ENCODE measurements around the gene ANKRD40.

ANKRD40 gene

DNA sequence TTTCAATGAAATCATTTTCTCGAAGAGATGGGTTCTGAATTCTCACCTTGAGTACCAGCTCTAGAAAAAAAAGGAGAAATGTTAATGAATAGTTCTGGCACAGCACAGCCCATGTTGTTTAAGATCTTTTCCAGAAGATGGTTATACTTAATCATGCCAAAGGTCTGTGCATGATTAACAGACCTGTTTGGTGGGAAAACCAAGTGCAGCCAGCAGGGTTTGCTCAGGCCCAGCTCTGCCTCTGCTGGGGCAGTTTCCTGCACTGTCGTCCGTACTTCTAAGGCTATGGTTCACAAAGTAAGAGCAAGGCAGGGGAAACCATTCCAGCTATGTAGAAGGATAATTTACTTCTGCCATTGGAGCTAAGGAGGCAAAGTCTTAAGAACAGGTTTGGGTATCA is 10.7 kb downstream of the ANKRD40 start (continued):
- TF ChIP-seq, protein P1, sequence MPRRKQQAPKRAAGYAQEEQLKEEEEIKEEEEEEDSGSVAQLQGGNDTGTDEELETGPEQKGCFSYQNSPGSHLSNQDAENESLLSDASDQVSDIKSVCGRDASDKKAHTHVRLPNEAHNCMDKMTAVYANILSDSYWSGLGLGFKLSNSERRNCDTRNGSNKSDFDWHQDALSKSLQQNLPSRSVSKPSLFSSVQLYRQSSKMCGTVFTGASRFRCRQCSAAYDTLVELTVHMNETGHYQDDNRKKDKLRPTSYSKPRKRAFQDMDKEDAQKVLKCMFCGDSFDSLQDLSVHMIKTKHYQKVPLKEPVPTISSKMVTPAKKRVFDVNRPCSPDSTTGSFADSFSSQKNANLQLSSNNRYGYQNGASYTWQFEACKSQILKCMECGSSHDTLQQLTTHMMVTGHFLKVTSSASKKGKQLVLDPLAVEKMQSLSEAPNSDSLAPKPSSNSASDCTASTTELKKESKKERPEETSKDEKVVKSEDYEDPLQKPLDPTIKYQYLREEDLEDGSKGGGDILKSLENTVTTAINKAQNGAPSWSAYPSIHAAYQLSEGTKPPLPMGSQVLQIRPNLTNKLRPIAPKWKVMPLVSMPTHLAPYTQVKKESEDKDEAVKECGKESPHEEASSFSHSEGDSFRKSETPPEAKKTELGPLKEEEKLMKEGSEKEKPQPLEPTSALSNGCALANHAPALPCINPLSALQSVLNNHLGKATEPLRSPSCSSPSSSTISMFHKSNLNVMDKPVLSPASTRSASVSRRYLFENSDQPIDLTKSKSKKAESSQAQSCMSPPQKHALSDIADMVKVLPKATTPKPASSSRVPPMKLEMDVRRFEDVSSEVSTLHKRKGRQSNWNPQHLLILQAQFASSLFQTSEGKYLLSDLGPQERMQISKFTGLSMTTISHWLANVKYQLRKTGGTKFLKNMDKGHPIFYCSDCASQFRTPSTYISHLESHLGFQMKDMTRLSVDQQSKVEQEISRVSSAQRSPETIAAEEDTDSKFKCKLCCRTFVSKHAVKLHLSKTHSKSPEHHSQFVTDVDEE (CRISPR knock-in tag; IDR thresholded peaks at IDR 0.05), result no peak
- TF ChIP-seq TCF4 (CRISPR knock-in tag; IDR thresholded peaks at IDR 0.05; ENCODE audit: borderline replicate concordance), result no peak
- no peak for TF ChIP-seq RARB (CRISPR knock-in tag; IDR thresholded peaks at IDR 0.05)
- TF ChIP-seq, protein P2, sequence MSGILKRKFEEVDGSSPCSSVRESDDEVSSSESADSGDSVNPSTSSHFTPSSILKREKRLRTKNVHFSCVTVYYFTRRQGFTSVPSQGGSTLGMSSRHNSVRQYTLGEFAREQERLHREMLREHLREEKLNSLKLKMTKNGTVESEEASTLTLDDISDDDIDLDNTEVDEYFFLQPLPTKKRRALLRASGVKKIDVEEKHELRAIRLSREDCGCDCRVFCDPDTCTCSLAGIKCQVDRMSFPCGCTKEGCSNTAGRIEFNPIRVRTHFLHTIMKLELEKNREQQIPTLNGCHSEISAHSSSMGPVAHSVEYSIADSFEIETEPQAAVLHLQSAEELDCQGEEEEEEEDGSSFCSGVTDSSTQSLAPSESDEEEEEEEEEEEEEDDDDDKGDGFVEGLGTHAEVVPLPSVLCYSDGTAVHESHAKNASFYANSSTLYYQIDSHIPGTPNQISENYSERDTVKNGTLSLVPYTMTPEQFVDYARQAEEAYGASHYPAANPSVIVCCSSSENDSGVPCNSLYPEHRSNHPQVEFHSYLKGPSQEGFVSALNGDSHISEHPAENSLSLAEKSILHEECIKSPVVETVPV (CRISPR knock-in tag; IDR thresholded peaks at IDR 0.05), result no peak
- no peak for TF ChIP-seq SNAI2 (CRISPR knock-in tag; IDR thresholded peaks at IDR 0.05)
- no peak for TF ChIP-seq GLIS3 (CRISPR knock-in tag; IDR thresholded peaks at IDR 0.05)
- TF ChIP-seq ZNF8 (CRISPR knock-in tag; IDR thresholded peaks at IDR 0.05), result no peak
- no peak for TF ChIP-seq ZC3H10 (CRISPR knock-in tag; IDR thresholded peaks at IDR 0.05)
- TF ChIP-seq CSDC2 (CRISPR knock-in tag; IDR thresholded peaks at IDR 0.05), result no peak
- no peak for TF ChIP-seq BACH2 (CRISPR knock-in tag; IDR thresholded peaks at IDR 0.05; ENCODE audit: borderline replicate concordance)

DNA sequence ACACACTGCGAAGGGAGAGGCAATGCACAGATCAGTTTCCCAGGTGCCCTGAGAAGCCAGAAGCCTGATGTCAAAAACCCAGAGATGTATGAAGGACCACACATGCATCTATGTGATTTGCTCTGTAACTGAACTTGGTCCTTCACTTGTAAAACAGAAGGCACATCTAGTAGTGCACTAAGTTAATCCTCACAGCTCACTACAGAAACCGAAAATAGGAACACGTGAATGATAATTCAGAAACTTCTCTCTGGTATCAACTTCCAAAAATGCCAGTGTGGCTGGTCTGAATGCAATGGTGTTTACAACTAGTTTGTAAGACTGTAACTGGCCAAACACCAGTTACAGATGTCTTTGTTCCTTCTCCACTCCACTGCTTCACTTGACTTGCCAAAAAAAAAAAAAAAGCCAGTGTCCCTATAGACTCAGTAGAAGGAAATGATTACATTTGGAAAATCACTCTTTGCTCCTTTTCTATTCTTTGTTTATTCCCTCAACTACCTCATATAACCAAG is 11.3 kb downstream of the ANKRD40 start:
- TF ChIP-seq CSDC2 (CRISPR knock-in tag; IDR thresholded peaks at IDR 0.05) (no peak), TOX (CRISPR knock-in tag; IDR thresholded peaks at IDR 0.05; ENCODE audit: borderline replicate concordance) (no peak), OSR1 (CRISPR knock-in tag; IDR thresholded peaks at IDR 0.05) (no peak), ARNTL (CRISPR knock-in tag; IDR thresholded peaks at IDR 0.05; ENCODE audit: borderline replicate concordance, low read depth) (no peak), ZC3H10 (CRISPR knock-in tag; IDR thresholded peaks at IDR 0.05) (no peak), RARB (CRISPR knock-in tag; IDR thresholded peaks at IDR 0.05) (no peak), ZNF565 (CRISPR knock-in tag; conservative IDR thresholded peaks at IDR 0.05; ENCODE audit: low read depth) (no peak), ZFP30 (CRISPR knock-in tag; IDR thresholded peaks at IDR 0.05) (no peak), ZNF70 (CRISPR knock-in tag; IDR thresholded peaks at IDR 0.05) (no peak), BACH2 (CRISPR knock-in tag; IDR thresholded peaks at IDR 0.05; ENCODE audit: borderline replicate concordance) (no peak), PPARA (CRISPR knock-in tag; IDR thresholded peaks at IDR 0.05; ENCODE audit: borderline replicate concordance) (no peak), ZNF8 (CRISPR knock-in tag; IDR thresholded peaks at IDR 0.05) (no peak), GLIS3 (CRISPR knock-in tag; IDR thresholded peaks at IDR 0.05) (no peak)
- TF ChIP-seq, protein P1 (CRISPR knock-in tag; IDR thresholded peaks at IDR 0.05), result no peak
- TF ChIP-seq, protein P3, sequence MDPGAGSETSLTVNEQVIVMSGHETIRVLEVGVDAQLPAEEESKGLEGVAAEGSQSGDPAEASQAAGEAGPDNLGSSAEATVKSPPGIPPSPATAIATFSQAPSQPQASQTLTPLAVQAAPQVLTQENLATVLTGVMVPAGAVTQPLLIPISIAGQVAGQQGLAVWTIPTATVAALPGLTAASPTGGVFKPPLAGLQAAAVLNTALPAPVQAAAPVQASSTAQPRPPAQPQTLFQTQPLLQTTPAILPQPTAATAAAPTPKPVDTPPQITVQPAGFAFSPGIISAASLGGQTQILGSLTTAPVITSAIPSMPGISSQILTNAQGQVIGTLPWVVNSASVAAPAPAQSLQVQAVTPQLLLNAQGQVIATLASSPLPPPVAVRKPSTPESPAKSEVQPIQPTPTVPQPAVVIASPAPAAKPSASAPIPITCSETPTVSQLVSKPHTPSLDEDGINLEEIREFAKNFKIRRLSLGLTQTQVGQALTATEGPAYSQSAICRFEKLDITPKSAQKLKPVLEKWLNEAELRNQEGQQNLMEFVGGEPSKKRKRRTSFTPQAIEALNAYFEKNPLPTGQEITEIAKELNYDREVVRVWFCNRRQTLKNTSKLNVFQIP (CRISPR knock-in tag; IDR thresholded peaks at IDR 0.05; ENCODE audit: borderline replicate concordance, low read depth), result no peak
- no peak for ATAC-seq

DNA sequence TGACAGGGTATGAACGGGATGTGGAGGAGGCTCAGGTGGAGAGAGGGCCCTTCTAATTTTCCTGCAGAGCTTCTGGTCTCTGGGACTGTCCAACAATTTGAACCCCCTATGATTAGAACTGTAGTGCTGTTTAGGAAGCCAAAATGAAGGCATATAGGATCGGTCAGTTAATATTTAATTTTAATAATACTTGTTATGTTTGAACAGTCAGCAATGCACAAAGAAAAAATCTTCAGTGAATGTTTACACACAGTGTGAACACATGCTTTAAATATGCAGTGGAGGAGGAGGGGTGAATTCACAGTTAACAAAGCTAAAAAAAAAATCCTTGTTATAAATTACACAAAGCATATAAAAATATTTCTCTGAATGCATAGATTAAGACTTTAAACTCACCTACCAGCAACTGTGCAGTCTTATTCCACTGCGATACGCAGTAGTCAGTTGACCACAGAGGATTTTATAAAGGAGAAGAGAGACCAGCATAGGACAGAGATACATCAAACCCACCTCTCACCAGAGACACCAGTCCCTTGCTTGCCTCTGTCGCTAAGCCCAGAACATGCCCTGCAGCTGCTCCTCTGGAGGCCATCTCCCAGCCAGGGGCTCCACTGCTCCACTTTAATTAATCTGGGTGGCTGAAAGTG is 14.6 kb downstream of the ANKRD40 start:
- no peak for TF ChIP-seq ESRRG (CRISPR knock-in tag; IDR thresholded peaks at IDR 0.05)
- no peak for TF ChIP-seq SNAI2 (CRISPR knock-in tag; IDR thresholded peaks at IDR 0.05)
- TF ChIP-seq, protein P4, sequence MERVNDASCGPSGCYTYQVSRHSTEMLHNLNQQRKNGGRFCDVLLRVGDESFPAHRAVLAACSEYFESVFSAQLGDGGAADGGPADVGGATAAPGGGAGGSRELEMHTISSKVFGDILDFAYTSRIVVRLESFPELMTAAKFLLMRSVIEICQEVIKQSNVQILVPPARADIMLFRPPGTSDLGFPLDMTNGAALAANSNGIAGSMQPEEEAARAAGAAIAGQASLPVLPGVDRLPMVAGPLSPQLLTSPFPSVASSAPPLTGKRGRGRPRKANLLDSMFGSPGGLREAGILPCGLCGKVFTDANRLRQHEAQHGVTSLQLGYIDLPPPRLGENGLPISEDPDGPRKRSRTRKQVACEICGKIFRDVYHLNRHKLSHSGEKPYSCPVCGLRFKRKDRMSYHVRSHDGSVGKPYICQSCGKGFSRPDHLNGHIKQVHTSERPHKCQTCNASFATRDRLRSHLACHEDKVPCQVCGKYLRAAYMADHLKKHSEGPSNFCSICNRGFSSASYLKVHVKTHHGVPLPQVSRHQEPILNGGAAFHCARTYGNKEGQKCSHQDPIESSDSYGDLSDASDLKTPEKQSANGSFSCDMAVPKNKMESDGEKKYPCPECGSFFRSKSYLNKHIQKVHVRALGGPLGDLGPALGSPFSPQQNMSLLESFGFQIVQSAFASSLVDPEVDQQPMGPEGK (CRISPR knock-in tag; IDR thresholded peaks at IDR 0.05; ENCODE audit: borderline replicate concordance), result no peak
- TF ChIP-seq CSDC2 (CRISPR knock-in tag; IDR thresholded peaks at IDR 0.05), result no peak
- ATAC-seq, result no peak

All from SK-N-SH treated with all-trans-retinoic acid at 6 μM for 48 hours (cell line).